Natural killer cell (primary cell): ENCODE data around the gene RNASE1. TPM values are rescaled to one million over a fixed set of nuclear protein-coding genes. Genes with fewer than 3 reads are reported as not detected.

Experiments
- ATAC-seq, 3 donors: fragments of 150-1000 bp in 2 of 3; fragments of 200-7000 bp in 1 of 3; cut with Tn5 transposase; 1 replicate in 1 of 3; 2 replicates in 2 of 3; pipeline ENCODE4 v1.10.0; 2021; ENCODE audit warnings: mild to moderate bottlenecking in 2 of 3, moderate library complexity in 2 of 3
- DNase-seq, 2 donors: peaks; one replicate each; pipeline versions ENCODE4 v3.0.0 to v3.0.0-alpha.2; 2013 to 2021; ENCODE audit warnings: mixed read lengths in 1 of 2
- H3K27ac ChIP-seq: one replicate; pipeline ENCODE4 v1.5.1; 2013; ENCODE audit warnings: mild to moderate bottlenecking, low read length
- H3K27me3 ChIP-seq: one replicate; pipeline ENCODE4 v1.6.1; 2013; ENCODE audit warnings: low read length; ENCODE audit not compliant: control insufficient read depth, insufficient read depth
- H3K36me3 ChIP-seq: one replicate; pipeline ENCODE4 v1.6.1; 2013; ENCODE audit warnings: low read length; ENCODE audit not compliant: control insufficient read depth, insufficient read depth
- H3K4me1 ChIP-seq: one replicate; pipeline ENCODE4 v1.6.1; 2013; ENCODE audit warnings: low read length; ENCODE audit not compliant: control insufficient read depth, insufficient read depth
- H3K4me3 ChIP-seq: one replicate; pipeline ENCODE4 v1.5.1; 2013; ENCODE audit warnings: low read length
- H3K9me3 ChIP-seq: one replicate; pipeline ENCODE4 v1.6.1; 2013; ENCODE audit warnings: low read length; ENCODE audit not compliant: control insufficient read depth, insufficient read depth
- H3K27ac Mint-ChIP-seq, 2 donors: one replicate each; pipeline ENCODE4 v1.8.0; 2022; ENCODE audit warnings: mild to moderate bottlenecking in 2 of 2, mixed read lengths in 2 of 2, moderate library complexity in 1 of 2
- H3K27me3 Mint-ChIP-seq, 2 donors: one replicate each; pipeline ENCODE4 v1.8.0; 2022; ENCODE audit warnings: low read depth in 2 of 2, mixed read lengths in 2 of 2
- H3K36me3 Mint-ChIP-seq: one replicate; pipeline ENCODE4 v1.8.0; 2022; ENCODE audit warnings: mixed read lengths
- H3K4me1 Mint-ChIP-seq, 2 donors: one replicate each; pipeline ENCODE4 v1.8.0; 2022; ENCODE audit warnings: mixed read lengths in 2 of 2
- H3K4me3 Mint-ChIP-seq: one replicate; pipeline ENCODE4 v1.8.0; 2022; ENCODE audit warnings: mild to moderate bottlenecking, moderate library complexity, mixed read lengths
- H3K9me3 Mint-ChIP-seq, 2 donors: one replicate each; pipeline ENCODE4 v1.8.0; 2022; ENCODE audit warnings: mixed read lengths in 2 of 2
- WGBS: methylation state at CpG from one replicate; pipeline ENCODE4 v1.1.7; 2013; ENCODE audit warnings: missing lambda C conversion rate; ENCODE audit not compliant: insufficient coverage; 5-methylcytosine and 5-hydroxymethylcytosine counted together
- intact Hi-C: fragments of 100-400 bp; cut with micrococcal nuclease; formaldehyde crosslinking; loops from one replicate; pipeline ENCODE4 v1.14.2; 2022
- total RNA-seq, 4 donors: library from RNA; stranded (reverse); fragments of 120-200 nt in 1 of 4; gene quantifications; one replicate each; pipeline versions ENCODE4 v1.2.3 to v1.2.4, GENCODE V29; 2013 to 2022
- TF ChIP-seq, protein P1 (sequence below): fragments of 200-600 bp; IDR thresholded peaks from one replicate; pipeline ENCODE4 v1.8.0; 2022; ENCODE audit warnings: antibody characterized with exemption

RNASE1 gene
- total RNA-seq, 3 donors from 2014 or later (not counting 1 experiment from before 2014, with no cell fraction given) = not detected

GRCh38 chr14:20781803-20782202, 20.8 kb downstream of the RNASE1 start:
- H3K27me3 Mint-ChIP-seq = no peaks in the 10 kb centered on the region
- H3K4me1 Mint-ChIP-seq = peaks cover 33 to 38% of the 10 kb centered on the region in 2 donors
- 9% methylated on average over 4 of the region's 4 CpGs for WGBS
- Histone ChIP-seq H3K36me3 (no peaks in the 10 kb centered on the region), H3K4me3 (peak overlapping the region; percentile 42), H3K9me3 (no peaks in the 10 kb centered on the region), H3K27ac (peak overlapping the region; percentile 71), H3K27me3 (no peaks in the 10 kb centered on the region), H3K4me1 (peaks cover 27% of the 10 kb centered on the region)
- H3K36me3 Mint-ChIP-seq = no peaks in the 10 kb centered on the region
- peak overlapping the region; percentile 86 for H3K4me3 Mint-ChIP-seq
- peak overlapping the region; percentile 92 to 95 for H3K27ac Mint-ChIP-seq
- TF ChIP-seq, protein P1, sequence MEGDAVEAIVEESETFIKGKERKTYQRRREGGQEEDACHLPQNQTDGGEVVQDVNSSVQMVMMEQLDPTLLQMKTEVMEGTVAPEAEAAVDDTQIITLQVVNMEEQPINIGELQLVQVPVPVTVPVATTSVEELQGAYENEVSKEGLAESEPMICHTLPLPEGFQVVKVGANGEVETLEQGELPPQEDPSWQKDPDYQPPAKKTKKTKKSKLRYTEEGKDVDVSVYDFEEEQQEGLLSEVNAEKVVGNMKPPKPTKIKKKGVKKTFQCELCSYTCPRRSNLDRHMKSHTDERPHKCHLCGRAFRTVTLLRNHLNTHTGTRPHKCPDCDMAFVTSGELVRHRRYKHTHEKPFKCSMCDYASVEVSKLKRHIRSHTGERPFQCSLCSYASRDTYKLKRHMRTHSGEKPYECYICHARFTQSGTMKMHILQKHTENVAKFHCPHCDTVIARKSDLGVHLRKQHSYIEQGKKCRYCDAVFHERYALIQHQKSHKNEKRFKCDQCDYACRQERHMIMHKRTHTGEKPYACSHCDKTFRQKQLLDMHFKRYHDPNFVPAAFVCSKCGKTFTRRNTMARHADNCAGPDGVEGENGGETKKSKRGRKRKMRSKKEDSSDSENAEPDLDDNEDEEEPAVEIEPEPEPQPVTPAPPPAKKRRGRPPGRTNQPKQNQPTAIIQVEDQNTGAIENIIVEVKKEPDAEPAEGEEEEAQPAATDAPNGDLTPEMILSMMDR = no peak
- intact Hi-C loops = no loop called here
- H3K9me3 Mint-ChIP-seq = no peaks in the 10 kb centered on the region
- DNase-seq = peak in 1 of 2 donors; percentile 23
- ATAC-seq = peak in 2 of 3 donors; percentile 34 to 46

GRCh38 chr14:20775901-20776300, 26.7 kb downstream of the RNASE1 start:
- no peaks in the 10 kb centered on the region for H3K36me3 Mint-ChIP-seq
- intact Hi-C loops = no loop called here
- peaks cover 7 to 9% of the 10 kb centered on the region in 2 donors for H3K4me1 Mint-ChIP-seq
- H3K9me3 ChIP-seq = no peaks in the 10 kb centered on the region
- DNase-seq = no peak
- H3K4me1 ChIP-seq = peaks cover 6% of the 10 kb centered on the region
- H3K9me3 Mint-ChIP-seq = no peaks in the 10 kb centered on the region
- no peak overlapping the region for H3K4me3 Mint-ChIP-seq
- H3K27ac Mint-ChIP-seq = no peak overlapping the region
- no peaks in the 10 kb centered on the region for H3K36me3 ChIP-seq
- TF ChIP-seq, protein P1 = no peak
- H3K4me3 ChIP-seq = no peak overlapping the region
- no peaks in the 10 kb centered on the region for H3K27me3 ChIP-seq
- peaks cover 4 to 9% of the 10 kb centered on the region in 2 donors for H3K27me3 Mint-ChIP-seq
- no peak for ATAC-seq
- no peak overlapping the region for H3K27ac ChIP-seq
- WGBS = 69% methylated on average over 1 of the region's 1 CpG

DNA sequence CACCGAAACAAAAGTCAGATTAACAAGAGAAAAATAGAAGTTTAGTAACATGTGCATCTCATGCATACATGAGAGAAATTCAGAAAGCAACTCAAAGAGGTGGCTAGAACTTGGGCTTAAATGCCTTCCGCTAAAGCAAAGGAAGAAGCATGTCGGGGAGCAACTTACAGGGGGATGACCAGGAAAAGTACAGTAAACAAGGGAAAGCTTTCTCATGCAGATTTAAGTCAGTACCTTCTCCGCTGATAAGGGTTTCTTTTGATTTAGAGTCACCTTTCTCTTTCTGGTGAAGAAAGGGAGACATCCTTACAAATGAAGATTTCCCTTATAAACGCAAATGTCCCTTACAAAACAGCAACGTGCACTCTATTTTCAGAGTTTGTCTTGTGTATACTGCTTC, 27.6 kb downstream of the RNASE1 start:
- DNase-seq (no peak), ATAC-seq (no peak)
- H3K4me3 ChIP-seq = no peak overlapping the region
- H3K36me3 ChIP-seq = no peaks in the 10 kb centered on the region
- H3K27me3 ChIP-seq = no peaks in the 10 kb centered on the region
- H3K27ac ChIP-seq = no peak overlapping the region
- no peaks in the 10 kb centered on the region for H3K9me3 ChIP-seq
- H3K4me1 ChIP-seq = no peaks in the 10 kb centered on the region
- 84% methylated on average over 4 of the region's 6 CpGs for WGBS
- Mint-ChIP-seq H3K4me3 (no peak overlapping the region), H3K9me3 (no peaks in the 10 kb centered on the region), H3K4me1 (peaks cover 3% of the 10 kb centered on the region in 2 donors), H3K27ac (no peak overlapping the region), H3K27me3 (peaks cover 4 to 9% of the 10 kb centered on the region in 2 donors), H3K36me3 (no peaks in the 10 kb centered on the region)
- TF ChIP-seq, protein P1 = no peak
- intact Hi-C loops = no loop called here

GRCh38 chr14:20774258-20774824, 28.3 kb downstream of the RNASE1 start:
- Mint-ChIP-seq H3K4me3 (no peak overlapping the region), H3K9me3 (no peaks in the 10 kb centered on the region), H3K27me3 (peaks cover 4 to 9% of the 10 kb centered on the region in 2 donors), H3K27ac (no peak overlapping the region), H3K4me1 (no peaks in the 10 kb centered on the region), H3K36me3 (no peaks in the 10 kb centered on the region)
- DNase-seq (no peak), ATAC-seq (no peak)
- intact Hi-C loops = no loop called here
- H3K9me3 ChIP-seq = no peaks in the 10 kb centered on the region
- H3K4me3 ChIP-seq = no peak overlapping the region
- WGBS = 90% methylated on average over 4 of the region's 5 CpGs
- no peak overlapping the region for H3K27ac ChIP-seq
- H3K4me1 ChIP-seq = no peaks in the 10 kb centered on the region
- H3K36me3 ChIP-seq = no peaks in the 10 kb centered on the region
- no peaks in the 10 kb centered on the region for H3K27me3 ChIP-seq
- TF ChIP-seq, protein P1 = no peak
